Islet of Langerhans (tissue), 1 donor: ENCODE results near the gene MECP2.
A peak's percentile ranks its signal among the peaks of the same experiment; 100 is the strongest.
"Not testable (repeated sequence)": the region's sequence is repeated elsewhere in the genome, so short reads cannot be mapped to it uniquely, and the experiment has no call there.

Experiments used
- FAIRE-seq: peaks from one replicate; lab custom pipeline; 2011; peaks lifted over from hg19 to GRCh38; lab: Jason Lieb, UNC

Gene MECP2

DNA sequence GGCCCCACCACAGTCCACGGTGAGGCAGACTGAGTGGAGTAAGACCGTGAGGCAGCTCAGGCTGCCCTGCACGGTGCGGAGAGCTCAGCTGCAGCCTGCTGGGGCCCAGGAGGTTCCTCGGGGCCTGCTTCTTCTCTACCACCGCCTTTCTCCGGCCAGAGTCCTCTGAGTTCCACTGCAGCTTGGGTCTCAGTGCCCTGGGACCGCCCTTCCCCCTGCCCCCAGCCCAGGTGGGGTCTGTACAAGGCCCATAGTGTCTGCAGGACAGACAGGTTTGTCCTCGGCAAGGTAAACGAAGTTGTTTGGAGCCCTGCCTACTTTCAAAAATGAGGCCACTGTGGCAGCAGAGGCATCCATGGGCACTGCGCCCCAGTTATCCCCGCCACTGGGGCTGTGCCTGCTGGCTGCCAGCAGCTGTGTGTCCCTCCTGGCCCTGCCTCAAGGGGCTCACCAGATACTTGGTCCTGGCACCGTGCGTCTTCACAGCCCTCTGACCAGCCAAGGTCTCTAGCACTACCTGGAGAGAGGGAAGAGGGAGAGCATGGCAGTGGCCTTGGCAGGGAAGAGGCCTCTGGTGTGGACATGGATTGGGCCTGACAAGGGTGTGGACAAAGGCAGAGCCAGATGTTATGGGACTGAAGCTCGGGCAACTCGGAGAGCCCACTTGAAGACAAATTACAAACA lies 81.8 kb downstream of the MECP2 start:
- FAIRE-seq: no peak

DNA sequence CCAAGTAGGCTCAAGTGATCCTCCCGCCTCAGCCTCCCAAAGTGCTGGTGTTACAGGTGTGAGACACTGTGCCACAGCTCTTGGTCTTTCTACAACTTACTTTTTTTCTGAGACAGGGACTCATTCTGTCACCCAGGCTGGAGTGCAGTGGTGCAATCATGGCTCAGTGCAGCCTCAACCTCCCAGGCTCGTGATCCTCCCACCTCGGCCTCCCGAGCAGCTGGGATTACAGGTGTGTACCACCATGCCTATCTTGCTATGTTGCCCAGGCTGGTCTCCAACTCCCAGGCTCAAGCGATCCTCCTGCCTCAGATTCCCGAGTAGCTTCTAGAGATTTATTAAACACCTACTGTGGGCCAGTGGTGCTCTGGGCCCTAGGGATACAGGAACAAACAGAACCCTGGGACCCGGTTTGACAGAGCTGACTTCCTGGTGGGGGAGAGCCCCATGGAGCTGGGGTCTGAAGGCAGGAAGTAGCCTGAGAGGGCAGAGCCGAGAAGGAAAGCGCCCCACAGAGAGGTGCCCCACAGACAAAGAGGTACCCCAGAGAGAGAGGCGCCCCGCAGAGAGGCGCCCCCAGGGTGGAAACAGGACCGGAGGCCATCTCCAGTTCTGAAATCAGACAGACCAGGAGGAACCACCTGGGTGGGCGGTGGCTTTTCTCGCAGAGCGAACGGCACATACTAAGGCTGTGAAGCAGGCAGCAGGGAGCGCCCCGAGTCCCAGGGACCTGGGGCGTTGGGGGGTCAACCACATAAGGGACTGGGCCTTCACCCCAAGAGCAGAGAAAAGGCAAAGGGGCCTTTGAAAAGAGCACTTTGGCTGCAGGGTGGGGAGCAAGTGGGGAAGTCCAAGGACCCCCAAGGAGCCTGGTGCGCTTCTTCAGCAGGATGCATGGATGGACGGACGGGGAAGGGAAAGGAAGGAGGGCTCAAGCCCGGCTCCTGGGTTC lies 82.8 kb downstream of the MECP2 start:
- no peak for FAIRE-seq

DNA sequence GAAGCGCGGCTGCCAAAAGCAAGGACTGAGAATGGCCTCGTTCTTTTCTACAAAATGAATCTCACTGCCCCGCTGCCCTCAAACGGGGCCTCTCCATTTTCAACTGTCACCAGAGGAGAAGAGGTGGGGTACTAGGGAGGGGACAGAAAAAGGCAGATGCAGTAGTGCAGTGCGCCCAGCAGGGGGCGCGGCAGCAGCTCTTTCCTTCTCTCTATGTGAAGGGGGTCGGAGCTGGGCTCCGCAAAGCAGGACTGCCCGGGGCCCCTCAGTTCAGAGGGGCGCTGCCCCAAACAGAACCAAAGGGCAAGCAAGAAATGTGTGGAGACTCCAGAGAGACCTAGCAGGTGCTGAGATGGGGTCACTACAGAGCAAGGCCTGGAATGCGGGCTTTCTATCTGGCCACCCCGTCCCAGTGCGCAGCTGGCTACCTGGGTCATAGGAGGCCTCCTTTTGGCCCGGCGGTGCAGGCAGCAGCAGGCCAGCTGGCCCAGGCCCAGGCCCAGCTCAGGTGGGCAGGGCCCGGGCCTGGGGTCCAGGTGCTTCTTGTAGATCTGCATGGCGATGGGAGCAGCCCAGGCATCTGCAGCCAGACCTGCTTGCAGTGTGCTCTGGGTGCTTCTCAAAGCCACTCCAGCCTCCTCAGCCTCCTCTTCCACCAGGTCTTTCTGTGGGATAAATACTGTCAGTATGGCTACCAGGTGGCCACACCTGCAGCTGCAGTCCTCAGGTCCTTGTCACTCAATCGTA lies 83.7 kb downstream of the MECP2 start:
- no peak for FAIRE-seq

DNA sequence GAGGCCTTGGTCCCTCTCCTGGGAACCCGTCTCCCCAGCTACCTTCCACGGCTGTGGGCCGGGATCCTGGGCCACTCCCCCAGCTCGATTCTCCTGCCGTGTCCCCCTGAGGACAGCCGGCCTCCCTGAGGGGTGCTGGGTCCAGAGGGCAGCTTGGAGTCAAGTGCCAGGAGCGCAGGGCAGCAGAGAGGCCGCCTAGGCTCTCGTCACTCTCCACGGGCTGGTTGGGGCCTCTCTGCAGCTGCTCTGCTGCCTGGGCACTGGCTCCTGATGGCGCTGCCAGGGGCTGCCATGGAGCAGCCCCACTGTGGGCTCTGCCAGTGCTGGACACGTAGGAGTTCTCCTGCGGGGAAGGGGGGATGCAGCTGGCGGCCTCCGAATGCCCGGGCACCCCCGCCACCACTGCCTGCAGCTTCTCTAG lies 84.5 kb downstream of the MECP2 start:
- FAIRE-seq: no peak

DNA sequence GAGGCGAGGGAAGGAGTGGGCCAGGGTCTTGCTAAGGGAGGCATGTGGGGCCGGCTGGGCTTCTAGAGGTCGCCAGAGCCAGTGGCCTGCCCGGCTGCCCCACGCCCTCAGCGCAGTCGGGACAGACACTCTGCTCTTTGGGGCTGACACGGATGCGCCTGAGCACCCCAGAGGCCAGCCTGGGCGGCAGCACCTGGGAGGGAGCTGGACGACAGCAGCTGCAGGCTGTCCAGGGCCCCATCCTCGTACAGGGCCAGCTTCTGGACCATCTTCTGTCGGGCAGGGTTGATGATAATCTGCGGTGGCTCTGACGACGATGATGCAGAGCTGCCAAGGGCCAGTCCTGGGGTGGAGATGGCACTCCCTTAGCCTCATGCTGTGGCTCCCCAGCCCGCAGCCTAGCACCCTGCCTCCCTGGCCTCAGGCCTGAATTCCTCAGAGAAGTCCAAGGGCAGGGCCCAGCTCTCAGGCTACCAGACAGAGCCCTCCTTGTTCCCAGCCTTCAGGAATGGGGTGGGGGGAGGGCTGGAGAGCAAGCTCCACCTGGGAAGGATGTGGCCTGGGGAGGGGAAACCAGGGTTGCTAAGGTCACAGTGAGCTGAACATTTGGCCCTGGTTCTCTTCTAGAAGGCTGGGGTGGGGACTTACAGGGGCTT lies 85.1 kb downstream of the MECP2 start:
- no peak for FAIRE-seq

DNA sequence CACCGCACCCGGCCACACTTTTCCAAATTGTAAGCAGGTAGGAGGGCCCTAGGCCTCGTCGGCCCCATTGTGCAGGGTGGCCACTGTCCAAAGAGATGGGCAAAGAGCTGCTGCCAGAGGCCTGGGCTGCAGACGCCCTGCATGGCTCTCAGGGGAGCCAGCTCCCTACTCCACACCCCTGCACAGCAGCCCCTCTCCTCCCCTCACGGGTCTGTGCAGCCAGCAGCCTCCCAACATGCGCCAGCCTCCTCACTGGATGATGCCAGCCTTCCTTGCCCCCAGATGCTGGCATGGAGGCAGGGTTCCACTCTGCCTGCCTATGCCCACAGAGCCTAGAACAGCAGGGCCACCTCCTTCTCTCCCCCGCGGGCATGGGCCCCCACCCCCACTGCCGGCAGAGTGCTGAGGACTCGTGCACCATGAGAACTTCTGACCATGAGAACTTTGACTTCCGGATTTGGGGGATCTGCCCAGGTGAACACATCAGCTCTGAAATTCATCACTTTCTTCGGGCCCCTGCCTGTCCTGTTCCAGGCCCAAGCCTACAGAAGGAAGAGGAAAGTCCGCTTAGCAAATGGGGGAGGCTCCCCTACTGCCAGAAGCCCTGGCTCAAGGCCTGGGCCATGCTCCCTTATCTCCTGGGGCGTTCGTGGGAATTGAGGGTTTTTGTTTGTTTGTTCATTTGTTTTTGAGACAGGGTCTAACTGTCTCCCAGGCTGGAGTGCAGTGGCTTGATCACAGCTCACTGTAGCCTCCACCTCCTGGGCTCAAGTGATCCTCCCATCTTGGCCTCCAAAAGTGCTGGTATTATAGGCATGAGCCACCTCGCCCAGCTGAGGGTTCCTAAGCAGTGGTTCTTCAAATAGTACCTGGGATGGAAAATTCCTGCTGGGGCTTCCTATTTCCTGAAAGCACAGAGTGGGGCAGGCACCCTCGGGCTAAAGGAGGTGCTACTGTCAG lies 85.9 kb downstream of the MECP2 start:
- FAIRE-seq: no peak

DNA sequence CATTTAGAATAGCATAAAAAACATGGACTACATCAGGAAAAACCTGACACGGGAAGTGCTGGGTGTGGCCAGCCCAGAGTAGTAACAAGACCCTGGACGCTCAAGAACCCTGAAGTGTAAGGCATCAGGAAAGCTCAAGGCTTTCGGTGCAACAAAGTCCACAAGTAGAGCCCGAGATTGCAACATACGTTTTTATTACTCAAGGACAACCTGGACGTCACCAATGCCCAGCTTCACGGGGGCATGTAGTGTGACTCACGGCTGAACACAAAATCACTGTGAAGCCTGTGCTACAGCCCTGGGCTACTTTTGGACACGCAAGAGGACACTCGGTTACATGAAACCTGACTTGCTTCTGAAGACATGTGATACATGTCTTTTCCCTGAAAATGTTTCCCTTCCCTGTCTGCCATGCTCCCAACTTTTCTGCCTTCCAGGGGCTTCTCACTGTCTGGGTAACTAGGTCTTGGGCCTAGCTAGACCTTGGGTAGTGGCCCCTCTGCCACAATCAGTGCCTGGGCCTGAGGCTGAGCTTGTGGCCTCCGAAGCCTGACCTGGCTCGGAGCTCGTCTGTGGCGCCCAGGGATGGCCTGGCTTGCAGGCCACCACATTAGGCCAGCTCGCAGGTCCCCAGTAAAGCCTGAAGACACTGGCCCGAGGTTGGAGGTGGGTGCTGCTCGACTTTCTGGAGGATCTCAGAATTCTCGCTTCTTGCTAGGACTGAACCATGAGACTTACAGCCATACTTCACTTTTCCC lies 87.0 kb downstream of the MECP2 start:
- FAIRE-seq: no peak

DNA sequence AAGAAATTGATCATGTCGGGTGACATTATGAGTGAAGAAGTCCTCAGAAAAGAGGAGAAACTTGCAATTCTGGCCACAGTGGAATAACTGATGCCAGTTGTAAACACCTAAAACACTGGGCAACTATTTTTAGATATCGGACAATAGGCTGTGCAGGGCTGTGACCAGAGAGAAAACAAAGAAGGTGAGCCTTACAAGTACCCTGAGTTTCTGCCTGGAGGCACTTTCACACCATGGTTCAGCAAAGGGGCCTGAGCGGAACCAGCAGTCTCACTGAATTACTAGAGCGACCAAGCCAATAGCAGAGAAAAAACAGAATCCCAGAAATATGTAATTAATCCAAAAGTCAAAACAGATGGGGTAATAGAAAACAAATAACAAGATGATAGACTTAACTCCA lies 89.0 kb downstream of the MECP2 start:
- no peak for FAIRE-seq

DNA sequence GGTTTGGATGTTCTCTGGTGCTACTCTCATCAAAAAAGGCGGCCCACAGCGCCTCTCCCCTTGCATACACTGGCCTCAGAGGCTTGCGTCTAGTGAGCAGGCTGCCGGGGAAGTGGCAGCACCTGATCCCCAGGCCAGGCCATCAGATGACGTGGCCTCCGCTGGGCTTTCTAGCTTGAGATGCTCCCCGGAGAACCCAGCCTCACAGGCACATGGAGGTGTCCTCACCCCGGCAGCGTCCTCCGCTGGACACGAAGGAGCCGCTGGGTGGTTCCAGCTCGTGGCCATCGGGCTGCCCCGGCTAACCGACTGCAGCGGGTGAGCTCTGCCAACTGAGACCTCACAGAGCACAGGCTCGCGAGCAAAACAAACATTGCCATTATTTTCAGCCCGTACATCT lies 90.6 kb downstream of the MECP2 start:
- no peak for FAIRE-seq

DNA sequence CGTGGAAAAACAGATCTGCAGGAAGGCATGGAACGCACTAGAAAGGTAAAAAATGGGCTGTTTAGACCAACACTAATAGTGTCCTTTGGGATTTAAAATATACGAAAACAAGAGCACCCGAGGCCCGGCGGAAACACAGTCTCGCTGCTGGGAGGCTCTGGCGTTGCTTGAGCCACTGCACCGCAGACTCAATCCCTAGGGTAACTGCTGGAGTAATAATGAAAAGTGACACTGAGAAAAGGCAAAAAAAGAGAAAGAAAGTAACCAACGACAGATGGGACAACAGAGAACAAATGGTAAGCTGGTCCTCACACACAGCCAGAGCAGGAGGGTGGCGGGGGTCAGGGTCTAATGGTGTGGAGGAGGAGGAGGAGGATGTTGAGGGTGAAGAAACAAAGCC lies 93.2 kb downstream of the MECP2 start:
- FAIRE-seq: no peak

DNA sequence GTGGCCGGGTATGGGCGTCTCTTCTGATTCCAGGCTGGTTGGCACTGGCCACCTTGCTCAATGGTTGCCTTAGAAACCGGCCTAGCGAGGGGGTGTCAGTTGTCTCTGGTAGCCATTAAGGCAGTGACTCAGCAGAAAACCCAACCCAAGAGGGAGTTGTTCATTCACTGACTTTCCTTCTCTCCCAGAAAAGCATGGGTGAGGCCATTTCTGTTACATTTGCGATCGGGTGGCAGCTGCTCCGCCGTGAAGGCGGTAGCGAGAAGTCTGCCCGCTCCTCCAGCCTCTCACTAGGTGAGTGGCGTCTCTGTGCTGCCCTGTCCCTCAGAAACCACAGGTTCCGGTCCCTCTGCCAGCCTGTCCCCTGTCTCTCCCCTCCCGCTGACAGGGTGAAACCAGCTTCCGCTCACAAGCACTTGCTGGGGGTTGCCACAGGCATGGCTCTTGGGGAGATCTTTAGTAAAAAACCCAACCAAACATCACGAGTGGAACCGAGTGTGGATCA lies 95.2 kb downstream of the MECP2 start:
- peak; percentile 93 for FAIRE-seq

DNA sequence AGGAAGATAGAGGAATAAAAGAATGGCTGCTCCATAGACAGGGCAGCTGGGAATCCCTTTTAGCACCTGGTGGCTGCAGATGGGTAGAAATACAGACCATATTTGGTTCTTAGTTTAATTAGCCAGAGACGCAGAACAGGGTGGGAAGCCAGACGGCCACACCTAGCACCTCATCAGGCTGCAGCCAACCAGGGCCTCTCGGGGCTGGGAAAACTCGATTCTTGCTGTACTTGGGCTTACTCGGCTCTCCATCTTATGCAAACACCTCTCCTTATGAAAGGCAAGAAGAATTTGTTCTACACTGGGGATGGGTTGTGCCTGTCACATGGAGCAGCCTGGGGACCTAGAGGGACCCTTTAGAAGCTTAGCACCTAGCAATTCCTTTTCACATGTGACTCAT lies 97.5 kb downstream of the MECP2 start:
- no peak for FAIRE-seq

DNA sequence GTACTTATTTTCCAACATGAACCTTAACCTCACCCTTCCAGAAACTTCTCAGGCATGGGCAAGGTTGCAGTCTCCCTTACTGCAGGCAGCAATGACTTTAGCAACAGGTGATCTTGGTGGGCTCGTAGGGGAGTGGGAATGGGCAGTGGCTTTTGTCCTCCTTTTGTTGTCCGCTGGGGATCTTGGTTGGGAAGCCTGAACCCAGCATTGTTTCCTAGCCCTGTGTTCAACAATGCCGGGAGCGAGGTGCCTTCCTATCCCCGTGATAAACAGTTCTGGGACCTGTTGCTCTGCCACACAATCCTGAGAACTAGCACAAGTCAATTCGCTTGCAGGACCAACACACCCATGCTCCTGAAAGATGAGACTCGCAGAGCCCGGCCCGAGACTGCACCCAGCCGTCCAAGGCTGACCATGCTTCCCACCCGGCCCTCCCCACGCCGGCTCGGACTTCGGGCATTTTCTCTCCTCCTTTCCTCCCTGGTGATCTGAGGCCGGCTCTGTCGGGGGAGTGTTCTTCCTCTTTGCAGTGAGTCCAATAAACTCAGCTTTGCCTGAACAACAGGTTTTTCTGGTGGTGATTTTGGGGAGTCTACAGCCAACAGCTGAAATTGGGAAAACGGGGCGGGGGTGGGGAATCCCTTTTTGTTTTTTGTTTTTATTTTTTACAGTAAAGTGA lies 98.0 kb downstream of the MECP2 start:
- FAIRE-seq: no peak

DNA sequence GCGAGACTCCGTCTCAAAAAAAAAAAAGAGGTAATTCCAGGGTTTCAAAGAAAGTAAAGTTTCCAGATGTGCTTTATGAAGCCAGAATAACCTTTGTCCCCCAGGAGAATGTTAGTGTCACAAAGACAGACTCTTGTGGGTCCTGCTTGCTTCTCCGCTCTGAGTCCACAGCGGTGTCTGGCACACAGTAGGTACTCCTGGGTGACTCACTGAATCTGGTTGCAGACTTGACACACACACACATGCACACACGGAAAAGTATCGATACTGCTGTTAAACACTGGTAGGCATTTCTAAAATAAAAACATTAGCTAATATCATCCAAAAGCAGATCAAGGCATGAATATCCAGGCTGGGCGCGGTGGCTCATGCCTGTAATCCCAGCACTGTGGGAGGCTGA lies 102.0 kb downstream of the MECP2 start:
- no peak for FAIRE-seq

DNA sequence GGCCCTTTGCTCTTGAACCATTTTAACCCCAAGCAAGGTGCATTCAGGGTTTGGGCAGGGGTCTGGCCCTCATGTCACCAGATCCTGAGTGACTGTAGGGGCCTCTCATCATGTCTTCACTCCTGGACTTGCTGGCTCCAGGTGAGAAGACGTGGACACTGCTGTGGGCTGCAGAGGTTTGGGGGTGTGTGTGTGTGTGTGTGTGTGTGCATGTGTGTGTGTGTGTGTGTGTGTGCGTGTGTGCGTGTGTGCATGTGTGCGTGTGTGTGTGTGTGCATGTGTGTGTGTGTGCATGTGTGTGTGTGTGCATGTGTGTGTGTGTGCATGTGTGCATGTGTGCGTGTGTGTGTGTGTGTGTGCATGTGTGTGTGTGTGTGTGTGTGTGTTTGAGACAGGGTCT lies 103.1 kb downstream of the MECP2 start:
- not testable (repeated sequence) for FAIRE-seq

DNA sequence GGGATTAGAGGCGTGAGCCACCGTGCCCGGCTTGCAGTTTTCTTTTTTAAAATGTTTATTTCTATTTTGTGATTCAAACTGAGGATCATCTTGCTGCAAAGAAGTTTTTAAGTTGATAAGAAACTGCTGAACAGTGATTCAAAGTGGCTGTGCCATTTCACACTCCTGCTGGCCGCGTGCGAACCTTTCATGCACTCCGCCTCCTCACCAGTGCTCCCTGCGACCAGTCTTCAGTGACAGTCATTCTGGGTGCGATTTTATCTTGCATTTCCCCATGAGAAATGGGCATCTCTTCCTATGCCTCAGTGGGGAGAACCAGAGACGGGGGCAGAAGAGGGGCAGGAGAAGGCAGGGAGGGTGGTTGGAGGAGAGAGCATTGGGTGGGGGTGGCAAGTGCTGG lies 103.5 kb downstream of the MECP2 start:
- FAIRE-seq: no peak

DNA sequence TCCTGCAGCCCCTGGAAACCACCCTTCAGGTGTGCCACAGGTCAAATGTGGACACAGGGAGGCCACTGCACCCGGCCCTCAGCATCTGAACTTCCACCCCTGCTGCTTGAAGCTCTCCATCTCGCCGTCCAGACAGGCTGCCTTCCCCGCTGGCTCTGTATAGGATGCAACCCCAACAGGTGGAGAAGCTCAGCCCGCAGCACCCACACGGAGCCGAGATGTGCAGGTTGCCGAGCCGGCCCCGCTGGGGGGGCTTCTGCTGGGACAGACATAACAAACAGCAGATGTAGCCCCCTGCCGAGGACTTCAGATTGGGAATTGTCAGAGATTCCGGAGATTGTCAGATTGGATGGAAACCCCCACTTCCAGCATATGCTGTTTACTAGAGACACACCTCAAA lies 104.4 kb downstream of the MECP2 start:
- FAIRE-seq: no peak

DNA sequence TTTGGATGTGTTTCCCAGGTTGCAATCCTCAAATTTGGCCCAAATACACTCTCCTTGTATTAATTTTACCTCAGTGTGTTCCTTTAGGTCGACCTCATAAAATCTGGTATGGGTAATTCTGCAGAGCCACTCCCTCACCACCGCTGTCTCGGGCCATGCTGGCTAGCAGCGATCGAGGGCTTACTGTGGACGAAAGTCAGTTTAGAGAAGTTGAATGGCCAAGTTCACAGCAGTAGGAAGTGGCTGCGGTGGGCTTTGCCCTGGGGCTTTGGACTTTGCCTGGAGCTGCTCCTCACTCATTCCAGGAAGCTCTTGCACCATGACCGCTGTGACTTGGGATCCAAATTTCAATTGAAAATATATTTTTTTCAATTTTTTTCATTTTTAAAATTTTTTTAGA lies 105.3 kb downstream of the MECP2 start:
- no peak for FAIRE-seq

DNA sequence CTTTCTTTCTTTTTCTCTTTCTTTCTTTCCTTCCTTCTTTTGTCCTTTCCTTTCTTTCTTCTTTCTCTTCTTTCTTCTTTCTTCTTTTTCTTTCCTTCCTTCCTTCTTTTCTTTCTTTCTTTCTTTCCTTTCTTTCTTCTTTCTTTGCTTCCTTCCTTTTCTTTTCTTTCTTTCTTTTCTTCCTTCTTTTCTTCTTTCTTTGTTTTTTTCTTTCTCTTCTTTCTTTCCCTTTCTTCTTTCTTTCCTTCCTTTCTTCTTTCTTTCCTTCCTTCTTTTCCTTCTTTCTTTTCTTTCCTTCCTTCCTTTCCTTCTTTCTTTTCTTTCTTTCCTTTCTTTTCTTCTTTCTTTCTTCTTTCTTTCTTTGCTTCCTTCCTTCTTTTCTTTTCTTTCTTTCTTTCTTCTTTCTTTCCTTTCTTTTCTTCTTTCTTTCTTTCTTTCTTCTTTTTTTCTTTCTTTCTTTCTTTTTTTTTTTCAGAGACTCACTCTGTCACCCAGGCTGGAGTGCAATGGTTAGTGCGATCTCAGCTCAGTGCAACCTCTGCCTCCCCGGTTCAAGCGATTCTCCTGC lies 106.4 kb downstream of the MECP2 start:
- FAIRE-seq: no peak
